Liver (tissue), 3 donors: Measurements from ENCODE around the gene RBMS3.

Experiments
- JUND ChIP-seq, 2 donors: IDR thresholded peaks; 2 replicates each; pipeline ENCODE4 v1.6.1; 2016; ENCODE audit warnings: antibody characterized with exemption in 2 of 2
- RAD21 ChIP-seq, 2 donors: IDR thresholded peaks; 2 replicates each; pipeline ENCODE4 v1.6.1; 2016; ENCODE audit warnings: antibody characterized with exemption in 2 of 2, mild to moderate bottlenecking in 2 of 2
- SP1 ChIP-seq: IDR thresholded peaks from 2 replicates; pipeline ENCODE4 v1.6.1; 2018; ENCODE audit warnings: antibody characterized with exemption, mild to moderate bottlenecking
- TF ChIP-seq, protein P1 (sequence below): fragments of 150-350 bp; IDR thresholded peaks from 2 replicates; pipeline ENCODE4 v1.5.1; 2017; ENCODE audit warnings: improper control_type of control experiment, low read depth, low read length; ENCODE audit not compliant: missing input control
- TF ChIP-seq, protein P2 (sequence below): IDR thresholded peaks from 2 replicates; pipeline ENCODE4 v1.6.1; 2016; ENCODE audit warnings: antibody characterized with exemption, mild to moderate bottlenecking
- donor health status: healthy.
- donor health status: healthy.

DNA sequence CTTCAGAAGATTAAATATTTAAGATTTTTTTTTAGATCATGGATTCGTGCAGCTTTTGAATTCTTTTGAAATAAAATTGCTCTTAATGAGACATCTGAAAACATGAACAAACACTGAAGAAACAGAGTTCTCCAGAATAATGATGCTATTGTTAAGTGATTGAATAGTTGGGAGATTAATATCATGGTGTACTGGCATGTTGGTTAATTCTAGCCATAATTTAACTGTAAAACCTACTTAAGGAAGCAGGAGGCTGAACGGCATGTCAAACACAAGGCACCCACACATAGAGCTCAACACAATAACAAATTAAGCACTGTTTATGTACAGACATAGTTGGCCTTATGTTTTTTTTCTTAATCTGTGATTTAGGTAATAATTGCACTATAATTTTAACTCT lies 185.6 kb downstream of the RBMS3 start:
- TF ChIP-seq, protein P1, sequence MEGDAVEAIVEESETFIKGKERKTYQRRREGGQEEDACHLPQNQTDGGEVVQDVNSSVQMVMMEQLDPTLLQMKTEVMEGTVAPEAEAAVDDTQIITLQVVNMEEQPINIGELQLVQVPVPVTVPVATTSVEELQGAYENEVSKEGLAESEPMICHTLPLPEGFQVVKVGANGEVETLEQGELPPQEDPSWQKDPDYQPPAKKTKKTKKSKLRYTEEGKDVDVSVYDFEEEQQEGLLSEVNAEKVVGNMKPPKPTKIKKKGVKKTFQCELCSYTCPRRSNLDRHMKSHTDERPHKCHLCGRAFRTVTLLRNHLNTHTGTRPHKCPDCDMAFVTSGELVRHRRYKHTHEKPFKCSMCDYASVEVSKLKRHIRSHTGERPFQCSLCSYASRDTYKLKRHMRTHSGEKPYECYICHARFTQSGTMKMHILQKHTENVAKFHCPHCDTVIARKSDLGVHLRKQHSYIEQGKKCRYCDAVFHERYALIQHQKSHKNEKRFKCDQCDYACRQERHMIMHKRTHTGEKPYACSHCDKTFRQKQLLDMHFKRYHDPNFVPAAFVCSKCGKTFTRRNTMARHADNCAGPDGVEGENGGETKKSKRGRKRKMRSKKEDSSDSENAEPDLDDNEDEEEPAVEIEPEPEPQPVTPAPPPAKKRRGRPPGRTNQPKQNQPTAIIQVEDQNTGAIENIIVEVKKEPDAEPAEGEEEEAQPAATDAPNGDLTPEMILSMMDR = no peak
- no peak for TF ChIP-seq SP1
- TF ChIP-seq, protein P2, sequence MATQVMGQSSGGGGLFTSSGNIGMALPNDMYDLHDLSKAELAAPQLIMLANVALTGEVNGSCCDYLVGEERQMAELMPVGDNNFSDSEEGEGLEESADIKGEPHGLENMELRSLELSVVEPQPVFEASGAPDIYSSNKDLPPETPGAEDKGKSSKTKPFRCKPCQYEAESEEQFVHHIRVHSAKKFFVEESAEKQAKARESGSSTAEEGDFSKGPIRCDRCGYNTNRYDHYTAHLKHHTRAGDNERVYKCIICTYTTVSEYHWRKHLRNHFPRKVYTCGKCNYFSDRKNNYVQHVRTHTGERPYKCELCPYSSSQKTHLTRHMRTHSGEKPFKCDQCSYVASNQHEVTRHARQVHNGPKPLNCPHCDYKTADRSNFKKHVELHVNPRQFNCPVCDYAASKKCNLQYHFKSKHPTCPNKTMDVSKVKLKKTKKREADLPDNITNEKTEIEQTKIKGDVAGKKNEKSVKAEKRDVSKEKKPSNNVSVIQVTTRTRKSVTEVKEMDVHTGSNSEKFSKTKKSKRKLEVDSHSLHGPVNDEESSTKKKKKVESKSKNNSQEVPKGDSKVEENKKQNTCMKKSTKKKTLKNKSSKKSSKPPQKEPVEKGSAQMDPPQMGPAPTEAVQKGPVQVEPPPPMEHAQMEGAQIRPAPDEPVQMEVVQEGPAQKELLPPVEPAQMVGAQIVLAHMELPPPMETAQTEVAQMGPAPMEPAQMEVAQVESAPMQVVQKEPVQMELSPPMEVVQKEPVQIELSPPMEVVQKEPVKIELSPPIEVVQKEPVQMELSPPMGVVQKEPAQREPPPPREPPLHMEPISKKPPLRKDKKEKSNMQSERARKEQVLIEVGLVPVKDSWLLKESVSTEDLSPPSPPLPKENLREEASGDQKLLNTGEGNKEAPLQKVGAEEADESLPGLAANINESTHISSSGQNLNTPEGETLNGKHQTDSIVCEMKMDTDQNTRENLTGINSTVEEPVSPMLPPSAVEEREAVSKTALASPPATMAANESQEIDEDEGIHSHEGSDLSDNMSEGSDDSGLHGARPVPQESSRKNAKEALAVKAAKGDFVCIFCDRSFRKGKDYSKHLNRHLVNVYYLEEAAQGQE = no peak
- TF ChIP-seq RAD21 (IDR thresholded peaks at IDR 0.05) = no peak
- TF ChIP-seq JUND (IDR thresholded peaks at IDR 0.05) = no peak
